Sigmoid colon (tissue), 7 donors: Measurements from ENCODE around the gene POTEF. TPM values are rescaled to one million over a fixed set of nuclear protein-coding genes. Genes with fewer than 3 reads are reported as not detected.
A peak's percentile ranks its signal among the peaks of the same experiment; 100 is the strongest.
"Not testable (repeated sequence)": the region's sequence is repeated elsewhere in the genome, so short reads cannot be mapped to it uniquely, and the experiment has no call there.

Source experiments
- DNase-seq: peaks from one replicate; pipeline ENCODE4 v3.0.0-alpha.2; 2019
- H3K27ac ChIP-seq, 4 donors: fragments of 200-600 bp; sonication (generic); one replicate each; pipeline ENCODE4 v1.5.1; 2016 to 2019; ENCODE audit warnings: mild to moderate bottlenecking in 1 of 4
- H3K27me3 ChIP-seq, 3 donors: fragments of 200-600 bp; sonication (generic); one replicate each; pipeline ENCODE4 v1.5.1; 2019; ENCODE audit warnings: mild to moderate bottlenecking in 1 of 3
- H3K36me3 ChIP-seq, 4 donors: fragments of 200-600 bp; sonication (generic); one replicate each; pipeline ENCODE4 v1.5.1; 2016 to 2019
- H3K4me1 ChIP-seq, 4 donors: fragments of 200-600 bp; sonication (generic); one replicate each; pipeline ENCODE4 v1.5.1; 2017 to 2019
- H3K4me3 ChIP-seq, 4 donors: fragments of 200-600 bp; sonication (generic); one replicate each; pipeline ENCODE4 v1.5.1; 2017 to 2019; ENCODE audit warnings: mild to moderate bottlenecking in 2 of 4, moderate library complexity in 1 of 4
- H3K9me3 ChIP-seq, 4 donors: fragments of 200-600 bp in 3 of 4; sonication (generic) in 3 of 4; one replicate each; pipeline versions ENCODE4 v1.5.1 to v1.6.1; 2013 to 2019
- EP300 ChIP-seq, 4 donors: sonication (generic); formaldehyde crosslinking; IDR thresholded peaks; one replicate each; pipeline ENCODE4 v1.6.1; 2017; ENCODE audit warnings: antibody characterized with exemption in 4 of 4
- POLR2A ChIP-seq, 2 donors: fragments of 450-650 bp; IDR thresholded peaks; one replicate each; pipeline ENCODE4 v1.6.1; 2016; ENCODE audit warnings: antibody characterized with exemption in 2 of 2, mild to moderate bottlenecking in 2 of 2, moderate library complexity in 2 of 2
- POLR2AphosphoS5 ChIP-seq, 4 donors: sonication (generic); formaldehyde crosslinking; IDR thresholded peaks; one replicate each; pipeline ENCODE4 v1.6.1; 2017; ENCODE audit warnings: antibody characterized with exemption in 4 of 4
- WGBS, 2 donors: extraction: QIAGEN DNeasy Blood & Tissue Kit; methylation state at CpG; one replicate each; pipeline ENCODE4 v1.1.7; 2013; 5-methylcytosine and 5-hydroxymethylcytosine counted together
- intact Hi-C: fragments of 100-400 bp; cut with DNase I; formaldehyde crosslinking; loops from one replicate; pipeline ENCODE4 v1.15.1; 2023
- polyA plus RNA-seq, 3 donors: library from polyadenylated mRNA; stranded (reverse); fragments of 200-250 nt; gene quantifications; one replicate each; pipeline ENCODE4 v1.2.3, GENCODE V29; 2013
- total RNA-seq, 4 donors: library from RNA; depleted of rRNA; stranded (reverse); fragments of >200 nt; gene quantifications; one replicate each; pipeline ENCODE4 v1.1.0, GENCODE V29; 2016
- TF ChIP-seq, protein P1 (sequence below), 4 experiments: fragments of 450-650 bp in 3 of 4; fragments of 200-600 bp in 1 of 4; IDR thresholded peaks; one replicate each; pipeline ENCODE4 v1.5.1; 2016 to 2019; ENCODE audit warnings: antibody characterized with exemption in 4 of 4, mild to moderate bottlenecking in 3 of 4, moderate library complexity in 2 of 4
- donor health status: healthy with polysubstance abuse.
- donor health status: Bipolar disorder and iron deficiency.
- donor health status: healthy.

Gene POTEF
- total RNA-seq, result not detected
- not detected for polyA plus RNA-seq

DNA sequence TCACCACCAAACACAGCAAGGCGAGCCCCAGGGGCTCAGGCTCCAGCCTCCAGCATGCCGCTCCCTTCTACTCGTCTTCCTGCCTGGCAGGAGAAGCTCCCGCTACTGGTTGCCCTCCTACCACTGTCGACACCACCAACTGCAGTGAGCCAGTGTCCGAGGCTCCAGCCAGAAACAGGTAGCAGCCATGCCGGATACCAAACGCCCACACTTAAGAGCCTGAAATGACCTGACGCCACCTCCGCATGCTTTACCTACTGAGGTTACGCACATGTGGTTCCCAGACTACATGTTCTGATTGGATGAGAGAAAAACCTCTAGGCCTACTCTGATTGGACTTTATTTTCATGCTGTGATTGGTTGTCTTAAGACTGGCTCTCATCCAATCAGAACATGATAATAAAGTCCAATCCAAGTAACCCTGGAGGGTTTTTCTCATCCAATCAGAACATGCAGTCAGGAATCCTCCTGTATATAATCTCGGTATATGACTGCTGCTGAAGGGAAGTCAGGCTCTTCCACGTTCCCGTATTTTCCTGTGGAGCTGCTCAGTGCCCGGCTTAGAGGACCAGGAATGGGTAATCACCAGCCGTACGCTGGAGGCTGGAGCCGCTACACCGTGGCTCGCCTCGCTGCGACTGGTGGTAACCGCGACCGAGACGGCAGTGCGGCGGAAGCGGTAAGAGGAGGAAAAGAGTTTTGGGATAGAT lies at the start of gene POTEF:
Gene POTEF (minus strand): TSS at position 103 of the 710 bp plus-strand sequence. CDS start 8,707 bp downstream, outside the sequence.
- H3K4me1 ChIP-seq, H3K36me3 ChIP-seq, H3K9me3 ChIP-seq, H3K4me3 ChIP-seq, intact Hi-C loops, H3K27me3 ChIP-seq, H3K27ac ChIP-seq: not testable (repeated sequence)
- peak; percentile 19 for DNase-seq
- 91% methylated on average over 16 to 19 of the region's 29 CpGs for WGBS, 2 donors

DNA sequence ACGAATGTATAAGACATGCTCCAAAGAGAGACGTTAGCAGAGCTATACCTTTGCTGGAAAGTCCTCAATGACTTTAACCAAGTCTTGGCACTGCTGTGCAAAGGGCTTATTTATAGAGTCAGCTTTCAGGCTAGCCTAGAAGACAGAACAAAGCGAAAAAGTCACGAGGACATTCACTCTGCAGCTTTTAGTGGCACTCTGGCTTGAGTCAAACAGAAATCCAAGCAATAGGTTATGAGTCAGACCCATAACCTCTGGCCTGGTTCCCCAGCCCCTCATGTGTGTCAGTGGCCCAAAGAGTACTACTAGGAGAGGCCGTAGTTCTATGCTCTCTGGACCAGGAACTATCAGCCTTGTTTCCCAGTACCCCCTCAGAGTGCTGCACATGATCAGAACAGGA lies 45.8 kb upstream of the POTEF start:
- WGBS, 2 donors, result 84 to 85% methylated on average over 5 of the region's 5 CpGs
- intact Hi-C loops, result not testable (repeated sequence)

DNA sequence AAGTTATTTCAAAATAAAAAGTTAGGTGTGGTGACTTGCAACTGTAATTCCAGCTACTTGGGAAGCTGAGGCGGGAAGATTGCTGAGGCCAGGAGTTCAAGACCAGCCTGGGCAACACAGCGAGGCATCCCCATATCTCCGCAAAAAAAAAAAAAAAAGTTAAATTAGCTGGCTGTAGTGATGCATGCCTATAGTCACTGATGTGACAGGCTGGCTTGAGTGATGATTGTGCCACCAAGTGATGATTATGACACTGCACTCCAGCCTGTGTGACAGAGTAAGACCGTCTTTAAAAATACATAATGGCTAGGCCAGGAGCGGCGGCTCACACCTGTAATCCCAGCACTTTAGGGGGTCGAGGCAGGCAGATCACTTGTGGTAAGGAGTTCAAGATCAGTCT lies 40.9 kb upstream of the POTEF start:
- Histone ChIP-seq H3K27me3 (no peaks in the 10 kb centered on the region), H3K27ac (no peak overlapping the region), H3K9me3 (no peaks in the 10 kb centered on the region), H3K4me1 (no peaks in the 10 kb centered on the region), H3K36me3 (peaks cover 0 to 99% (median 42%) of the 10 kb centered on the region in 4 donors), H3K4me3 (no peak overlapping the region)
- WGBS, 2 donors, result 92% methylated on average over 7 of the region's 7 CpGs
- intact Hi-C loops, result no loop called here
- TF ChIP-seq, protein P1, sequence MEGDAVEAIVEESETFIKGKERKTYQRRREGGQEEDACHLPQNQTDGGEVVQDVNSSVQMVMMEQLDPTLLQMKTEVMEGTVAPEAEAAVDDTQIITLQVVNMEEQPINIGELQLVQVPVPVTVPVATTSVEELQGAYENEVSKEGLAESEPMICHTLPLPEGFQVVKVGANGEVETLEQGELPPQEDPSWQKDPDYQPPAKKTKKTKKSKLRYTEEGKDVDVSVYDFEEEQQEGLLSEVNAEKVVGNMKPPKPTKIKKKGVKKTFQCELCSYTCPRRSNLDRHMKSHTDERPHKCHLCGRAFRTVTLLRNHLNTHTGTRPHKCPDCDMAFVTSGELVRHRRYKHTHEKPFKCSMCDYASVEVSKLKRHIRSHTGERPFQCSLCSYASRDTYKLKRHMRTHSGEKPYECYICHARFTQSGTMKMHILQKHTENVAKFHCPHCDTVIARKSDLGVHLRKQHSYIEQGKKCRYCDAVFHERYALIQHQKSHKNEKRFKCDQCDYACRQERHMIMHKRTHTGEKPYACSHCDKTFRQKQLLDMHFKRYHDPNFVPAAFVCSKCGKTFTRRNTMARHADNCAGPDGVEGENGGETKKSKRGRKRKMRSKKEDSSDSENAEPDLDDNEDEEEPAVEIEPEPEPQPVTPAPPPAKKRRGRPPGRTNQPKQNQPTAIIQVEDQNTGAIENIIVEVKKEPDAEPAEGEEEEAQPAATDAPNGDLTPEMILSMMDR (IDR thresholded peaks at IDR 0.05), result no peak
- TF ChIP-seq EP300 (IDR thresholded peaks at IDR 0.05) (no peak), POLR2AphosphoS5 (IDR thresholded peaks at IDR 0.05) (no peak), POLR2A (IDR thresholded peaks at IDR 0.05) (no peak)
- no peak for DNase-seq

More for the DNA sequence above, 45.8 kb upstream of the POTEF start:
- peaks cover 0 to 65% (median 21%) of the 10 kb centered on the region in 4 donors for H3K36me3 ChIP-seq
- not testable (repeated sequence) for DNase-seq, H3K27me3 ChIP-seq, H3K9me3 ChIP-seq, H3K4me3 ChIP-seq, H3K4me1 ChIP-seq, H3K27ac ChIP-seq

DNA sequence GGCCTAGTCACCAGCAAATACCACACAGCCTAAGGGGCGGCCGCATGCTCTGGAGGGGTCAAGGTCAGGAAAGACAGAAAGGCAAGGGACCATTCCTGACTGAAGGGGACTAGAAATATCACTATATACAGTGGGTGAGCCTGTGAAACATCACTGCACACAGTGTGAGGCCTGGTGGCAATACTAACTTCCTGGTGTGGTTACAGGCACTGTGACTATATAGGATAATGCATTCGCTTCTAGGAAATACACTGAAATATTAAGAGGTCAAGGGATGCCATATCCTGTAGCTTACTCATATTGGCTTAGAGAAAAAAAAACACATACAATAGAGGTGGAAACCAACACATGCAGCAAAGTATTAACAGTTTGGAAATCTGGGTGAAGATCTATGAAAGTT lies 40.1 kb upstream of the POTEF start:
- DNase-seq, intact Hi-C loops, H3K9me3 ChIP-seq, H3K4me1 ChIP-seq, H3K27ac ChIP-seq, H3K27me3 ChIP-seq, H3K4me3 ChIP-seq: not testable (repeated sequence)
- H3K36me3 ChIP-seq, result peaks cover 0 to 99% (median 41%) of the 10 kb centered on the region in 4 donors
- WGBS, 2 donors, result 76 to 88% methylated on average over 3 of the region's 3 CpGs

DNA sequence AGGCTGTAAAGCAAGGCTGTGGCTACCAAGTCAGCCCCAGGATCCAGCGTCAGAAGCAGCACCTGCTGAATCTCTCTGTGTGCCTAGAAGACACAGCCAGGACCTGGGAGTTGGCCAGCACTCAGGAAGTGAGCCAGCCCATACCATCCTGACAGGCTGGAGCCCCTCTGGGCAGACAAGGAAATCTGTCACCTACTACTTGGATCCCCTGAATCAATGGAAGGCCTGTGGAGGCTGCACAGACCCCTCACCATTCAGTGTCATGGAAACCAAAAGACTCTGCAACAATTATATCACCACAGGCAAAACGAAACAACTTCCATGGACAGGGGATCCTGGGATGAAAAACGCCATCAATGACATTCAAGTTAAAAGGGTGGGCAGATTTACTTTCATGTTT lies 37.6 kb upstream of the POTEF start:
- H3K27me3 ChIP-seq, H3K4me1 ChIP-seq, DNase-seq, H3K4me3 ChIP-seq, H3K27ac ChIP-seq, H3K9me3 ChIP-seq, intact Hi-C loops: not testable (repeated sequence)
- 79 to 83% methylated on average over 3 of the region's 3 CpGs for WGBS, 2 donors
- H3K36me3 ChIP-seq, result peaks cover 0 to 93% (median 39%) of the 10 kb centered on the region in 4 donors

DNA sequence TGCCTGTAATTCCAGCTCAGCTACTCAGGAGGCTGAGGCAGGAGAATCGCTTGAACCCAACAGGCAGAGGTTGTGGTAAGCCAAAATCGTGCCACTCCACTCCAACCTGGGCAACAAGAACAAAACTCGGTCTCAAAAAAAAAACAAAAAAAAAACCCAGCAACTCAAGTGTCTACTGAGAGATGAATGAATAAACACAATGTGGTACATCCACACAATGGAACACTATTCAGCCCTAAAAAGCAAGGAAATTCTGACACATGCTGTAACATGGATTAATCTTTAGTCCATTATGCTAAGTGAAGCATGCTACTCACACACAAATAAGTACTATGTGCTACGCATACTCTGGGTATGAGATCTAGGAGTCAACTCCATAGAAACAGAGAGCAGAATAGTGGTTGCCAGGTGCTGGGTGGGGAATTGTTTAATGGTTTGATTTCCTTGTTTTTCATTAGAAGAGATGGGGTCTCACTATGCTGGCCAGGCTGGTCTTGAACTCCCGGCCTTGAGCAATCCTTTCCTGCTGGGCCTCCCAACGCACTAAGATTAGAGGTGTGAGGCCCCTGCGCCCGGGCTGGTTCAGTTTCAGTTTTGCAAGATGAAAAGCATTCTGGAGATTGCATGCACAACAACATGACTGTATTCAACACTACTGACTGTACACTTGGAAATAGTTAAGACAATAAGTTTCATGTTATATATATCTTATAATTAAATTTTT lies 36.4 kb upstream of the POTEF start:
- TF ChIP-seq POLR2A (IDR thresholded peaks at IDR 0.05) (no peak), POLR2AphosphoS5 (IDR thresholded peaks at IDR 0.05) (no peak), EP300 (IDR thresholded peaks at IDR 0.05) (no peak)
- TF ChIP-seq, protein P1 (IDR thresholded peaks at IDR 0.05), result no peak
- intact Hi-C loops, result no loop called here
- H3K27me3 ChIP-seq, result no peaks in the 10 kb centered on the region
- DNase-seq, result no peak
- no peak overlapping the region for H3K27ac ChIP-seq
- no peaks in the 10 kb centered on the region for H3K4me1 ChIP-seq
- peaks cover 0 to 83% (median 35%) of the 10 kb centered on the region in 4 donors for H3K36me3 ChIP-seq
- H3K9me3 ChIP-seq, result no peaks in the 10 kb centered on the region
- 96 to 97% methylated on average over 8 of the region's 8 CpGs for WGBS, 2 donors
- no peak overlapping the region for H3K4me3 ChIP-seq
